ENCODE data around the gene GUCA2B. TPM values are rescaled to one million over a fixed set of nuclear protein-coding genes. Genes with fewer than 3 reads are reported as not detected.

The GUCA2B gene
- total RNA-seq, 1 experiment from 2014 or later: not detected

DNA sequence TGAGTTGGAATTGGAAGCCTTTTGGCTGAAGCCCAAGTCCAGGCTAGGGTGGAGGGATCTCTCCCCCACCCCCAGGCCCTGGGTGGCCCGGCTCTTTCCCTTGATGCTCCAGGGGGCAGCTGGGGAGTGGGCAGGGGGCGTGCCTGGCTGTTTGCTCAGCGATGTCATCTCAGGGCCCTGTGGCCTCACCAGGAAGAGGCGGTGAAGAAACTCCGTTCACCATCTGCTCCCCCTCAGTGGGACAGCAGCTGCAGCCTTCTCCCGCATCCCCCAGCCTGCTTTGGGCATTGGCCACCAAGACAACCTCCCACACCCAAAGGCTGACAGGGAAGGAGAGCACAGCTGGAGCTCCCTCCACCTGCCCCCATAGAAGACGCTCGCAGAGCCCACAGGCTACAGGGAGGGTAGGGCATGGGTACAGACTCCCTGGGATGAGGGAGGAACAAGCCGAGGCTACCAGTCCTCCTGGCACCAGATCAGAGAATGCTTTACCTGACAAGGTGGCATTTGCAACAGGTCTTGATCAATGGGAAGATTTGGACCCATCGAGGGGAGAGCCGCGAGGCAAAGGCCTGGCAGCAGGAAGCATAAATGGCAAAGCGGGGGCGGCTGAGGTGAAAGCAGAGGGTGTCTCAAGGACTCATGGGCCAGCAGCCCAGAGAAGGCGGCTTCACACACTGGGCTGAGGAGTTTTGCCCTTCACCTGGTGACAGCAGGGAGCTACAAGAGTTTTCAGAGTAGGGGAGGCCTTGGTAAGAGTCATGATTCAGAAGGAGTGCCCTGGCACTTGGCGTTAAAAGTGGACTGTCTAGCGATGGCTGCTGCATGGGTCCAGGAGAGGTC is 17.8 kb downstream of the GUCA2B start:
- Mint-ChIP-seq H3K4me1 (ENCODE audit: low read depth, unreplicated experiment) (peaks cover 41% of the 10 kb centered on the region), H3K4me3 (ENCODE audit: low read depth, unreplicated experiment) (no peak overlapping the region), H3K9me3 (ENCODE audit: low read depth, unreplicated experiment) (no peaks in the 10 kb centered on the region), H3K36me3 (ENCODE audit: insufficient read depth, unreplicated experiment) (peaks cover 10% of the 10 kb centered on the region), H3K27me3 (ENCODE audit: unreplicated experiment) (no peaks in the 10 kb centered on the region), H3K27ac (ENCODE audit: unreplicated experiment) (no peak overlapping the region)
- TF ChIP-seq, protein P1, sequence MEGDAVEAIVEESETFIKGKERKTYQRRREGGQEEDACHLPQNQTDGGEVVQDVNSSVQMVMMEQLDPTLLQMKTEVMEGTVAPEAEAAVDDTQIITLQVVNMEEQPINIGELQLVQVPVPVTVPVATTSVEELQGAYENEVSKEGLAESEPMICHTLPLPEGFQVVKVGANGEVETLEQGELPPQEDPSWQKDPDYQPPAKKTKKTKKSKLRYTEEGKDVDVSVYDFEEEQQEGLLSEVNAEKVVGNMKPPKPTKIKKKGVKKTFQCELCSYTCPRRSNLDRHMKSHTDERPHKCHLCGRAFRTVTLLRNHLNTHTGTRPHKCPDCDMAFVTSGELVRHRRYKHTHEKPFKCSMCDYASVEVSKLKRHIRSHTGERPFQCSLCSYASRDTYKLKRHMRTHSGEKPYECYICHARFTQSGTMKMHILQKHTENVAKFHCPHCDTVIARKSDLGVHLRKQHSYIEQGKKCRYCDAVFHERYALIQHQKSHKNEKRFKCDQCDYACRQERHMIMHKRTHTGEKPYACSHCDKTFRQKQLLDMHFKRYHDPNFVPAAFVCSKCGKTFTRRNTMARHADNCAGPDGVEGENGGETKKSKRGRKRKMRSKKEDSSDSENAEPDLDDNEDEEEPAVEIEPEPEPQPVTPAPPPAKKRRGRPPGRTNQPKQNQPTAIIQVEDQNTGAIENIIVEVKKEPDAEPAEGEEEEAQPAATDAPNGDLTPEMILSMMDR (IDR thresholded peaks at IDR 0.05; ENCODE audit: unreplicated experiment): no peak
- no TSS peak for BruUV-seq (replicated peaks)
- intact Hi-C loops (cut with micrococcal nuclease; ENCODE audit: unreplicated experiment): loop anchor here (10.0 kb wide), 1 partner anchor 154 kb away; no protein-coding TSS in a partner anchor
- CTCF ChIA-PET: no interaction called here
- no peak for DNase-seq

DNA sequence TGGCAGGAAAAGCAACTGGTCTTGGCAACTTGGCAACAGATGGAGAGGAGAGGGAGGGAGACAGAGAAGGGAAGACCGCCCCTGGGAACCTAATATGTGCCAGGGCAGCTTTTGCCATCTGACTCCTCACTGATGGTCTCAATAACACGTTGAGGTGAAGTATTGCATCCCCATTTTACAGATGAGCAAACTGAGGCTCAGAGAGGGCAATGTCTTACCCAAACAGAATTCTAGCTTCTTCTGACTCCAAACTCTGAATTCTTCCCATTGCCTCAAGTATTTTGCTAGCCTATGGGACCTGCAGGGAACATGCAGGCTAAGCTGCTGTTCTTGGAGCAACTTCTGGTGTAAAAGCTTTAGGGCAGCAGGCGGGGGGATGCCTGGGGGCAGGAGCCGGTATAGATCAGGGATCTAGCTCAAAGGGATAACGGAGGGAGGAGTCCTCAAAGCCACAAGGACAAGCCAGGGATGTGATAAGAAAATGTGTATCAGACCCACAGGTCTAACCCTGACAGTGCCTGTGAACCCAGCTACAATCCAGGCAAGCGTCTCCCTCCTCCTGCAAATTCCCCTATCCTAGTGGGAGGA is 18.6 kb downstream of the GUCA2B start:
- TF ChIP-seq, protein P1 (IDR thresholded peaks at IDR 0.05; ENCODE audit: unreplicated experiment): no peak
- DNase-seq: no peak
- CTCF ChIA-PET: no interaction called here
- no TSS peak for BruUV-seq (replicated peaks)
- intact Hi-C loops (cut with micrococcal nuclease; ENCODE audit: unreplicated experiment): loop anchor here (2.0 to 10.0 kb wide), 2 partner anchors 25 to 153 kb away; no protein-coding TSS in a partner anchor
- Mint-ChIP-seq H3K4me3 (ENCODE audit: low read depth, unreplicated experiment) (no peak overlapping the region), H3K4me1 (ENCODE audit: low read depth, unreplicated experiment) (peaks cover 34% of the 10 kb centered on the region), H3K27me3 (ENCODE audit: unreplicated experiment) (no peaks in the 10 kb centered on the region), H3K27ac (ENCODE audit: unreplicated experiment) (no peak overlapping the region), H3K36me3 (ENCODE audit: insufficient read depth, unreplicated experiment) (peaks cover 13% of the 10 kb centered on the region), H3K9me3 (ENCODE audit: low read depth, unreplicated experiment) (no peaks in the 10 kb centered on the region)

DNA sequence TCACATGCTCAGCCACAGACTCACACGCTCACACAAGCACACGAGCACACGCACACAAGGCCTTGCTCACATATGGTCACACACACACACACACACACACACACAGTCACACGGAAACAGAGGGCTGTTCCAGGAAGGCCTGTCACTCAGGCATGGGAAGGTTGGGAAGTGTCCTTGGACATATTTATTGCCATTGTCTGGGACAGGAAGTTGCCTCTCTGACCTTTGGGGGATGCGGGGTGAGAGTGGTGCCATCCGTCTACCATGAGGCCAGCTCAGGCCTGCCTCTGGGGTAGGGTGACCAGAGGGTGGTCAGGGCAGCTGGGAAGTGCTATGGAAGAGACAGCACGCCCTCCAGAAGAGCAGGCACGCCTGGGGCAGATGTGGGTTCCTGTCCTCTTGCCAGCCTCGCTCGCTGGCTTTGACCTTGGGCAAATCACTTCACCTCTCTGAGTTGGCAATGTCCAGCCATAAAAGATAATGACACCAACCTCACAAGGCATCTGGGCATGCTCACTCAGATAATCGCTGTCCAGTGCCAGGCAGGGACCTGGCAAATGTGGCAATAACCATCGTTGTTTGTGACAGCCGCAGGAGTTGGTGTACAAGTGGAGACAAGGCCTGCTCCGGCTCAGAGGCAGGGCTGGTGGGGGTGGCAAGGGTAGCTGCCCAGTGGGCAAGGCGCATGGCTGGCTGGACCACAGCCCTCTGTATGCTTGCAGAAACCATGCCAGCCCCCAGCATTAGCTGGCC is 19.3 kb downstream of the GUCA2B start:
- no TSS peak for BruUV-seq (replicated peaks)
- H3K27ac Mint-ChIP-seq (ENCODE audit: unreplicated experiment): no peak overlapping the region
- DNase-seq: no peak
- peaks cover 27% of the 10 kb centered on the region for H3K4me1 Mint-ChIP-seq (ENCODE audit: low read depth, unreplicated experiment)
- H3K4me3 Mint-ChIP-seq (ENCODE audit: low read depth, unreplicated experiment): no peak overlapping the region
- intact Hi-C loops (cut with micrococcal nuclease; ENCODE audit: unreplicated experiment): loop anchor here (2.0 to 10.0 kb wide), 2 partner anchors 26 to 152 kb away; no protein-coding TSS in a partner anchor
- CTCF ChIA-PET: interaction anchor here (1.0 to 1.5 kb wide), 6 partner anchors 12 to 657 kb away, joined by 3 to 8 read pairs (median 5); partner anchors contain the start of gene GUCA2B
- TF ChIP-seq, protein P1 (IDR thresholded peaks at IDR 0.05; ENCODE audit: unreplicated experiment): no peak
- peaks cover 17% of the 10 kb centered on the region for H3K36me3 Mint-ChIP-seq (ENCODE audit: insufficient read depth, unreplicated experiment)
- H3K27me3 Mint-ChIP-seq (ENCODE audit: unreplicated experiment): no peaks in the 10 kb centered on the region
- no peaks in the 10 kb centered on the region for H3K9me3 Mint-ChIP-seq (ENCODE audit: low read depth, unreplicated experiment)

All from Calu3 (cell line).